ENCODE data around the gene MATN3. TPM values are rescaled to one million over a fixed set of nuclear protein-coding genes. Genes with fewer than 3 reads are reported as not detected.

The MATN3 gene
- total RNA-seq, 1 donor from 2014 or later = 0.45 TPM

DNA sequence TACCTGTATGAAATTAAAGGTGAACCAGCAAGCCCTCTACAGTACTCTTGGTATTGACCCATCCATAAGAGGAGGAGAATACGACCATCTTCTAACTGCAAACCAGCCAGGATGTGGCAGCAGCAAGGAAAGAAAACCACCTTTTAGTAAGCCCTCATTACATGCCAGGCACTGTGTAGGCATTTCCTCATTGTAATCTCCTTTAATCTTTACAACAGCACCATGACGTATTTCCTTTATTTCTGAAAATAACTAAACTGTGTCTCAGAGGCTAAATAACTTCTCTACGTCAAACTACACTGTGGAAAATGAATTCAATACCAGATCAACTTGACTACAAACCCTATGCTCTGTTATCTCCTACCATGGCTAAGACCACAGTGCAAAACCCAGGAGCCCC lies 40.8 kb downstream of the MATN3 start:
- H3F3A ChIP-seq (ENCODE audit: low read depth) = no peaks in the 10 kb centered on the region
- no peak overlapping the region for H3K9ac ChIP-seq
- H3K27ac ChIP-seq = no peak overlapping the region
- H3K79me2 ChIP-seq (ENCODE audit: low read depth) = no peaks in the 10 kb centered on the region
- no peaks in the 10 kb centered on the region for H3K27me3 Mint-ChIP-seq (ENCODE audit: insufficient read depth, low read depth)
- no peaks in the 10 kb centered on the region for H3K27me3 ChIP-seq
- DNase-seq (ENCODE audit: low spot score) = no peak
- no peaks in the 10 kb centered on the region for H3K9me3 Mint-ChIP-seq
- H3K4me3 ChIP-seq = no peak overlapping the region
- H3K36me3 ChIP-seq = peaks cover 32% of the 10 kb centered on the region
- no peaks in the 10 kb centered on the region for H4K20me1 ChIP-seq (ENCODE audit: low read depth)
- no peaks in the 10 kb centered on the region for H3K4me1 ChIP-seq
- no peaks in the 10 kb centered on the region for H3K9me3 ChIP-seq (ENCODE audit: low read depth)
- H3K36me3 Mint-ChIP-seq = peaks cover 19% of the 10 kb centered on the region
- no peak overlapping the region for H3K27ac Mint-ChIP-seq
- no peak overlapping the region for H3K4me2 ChIP-seq
- no peak overlapping the region for H2AFZ ChIP-seq (replicated peaks)
- TF ChIP-seq EZH2 (IDR thresholded peaks at IDR 0.05) = no peak
- TF ChIP-seq CTCF (IDR thresholded peaks at IDR 0.05) = no peak
- TF ChIP-seq EZH2phosphoT487 (IDR thresholded peaks at IDR 0.05) = no peak
- no peaks in the 10 kb centered on the region for H3K4me1 Mint-ChIP-seq
- no peak overlapping the region for H3K4me3 Mint-ChIP-seq

GRCh38 chr2:19963386-19963785 lies 49.1 kb downstream of the MATN3 start:
- Histone ChIP-seq H3K36me3 (peaks cover 4% of the 10 kb centered on the region), H3K27ac (no peak overlapping the region), H2AFZ (replicated peaks) (no peak overlapping the region), H3K4me1 (no peaks in the 10 kb centered on the region), H3K79me2 (ENCODE audit: low read depth) (no peaks in the 10 kb centered on the region), H3F3A (ENCODE audit: low read depth) (peaks cover 24% of the 10 kb centered on the region), H3K4me3 (no peak overlapping the region), H3K9ac (no peak overlapping the region), H3K27me3 (no peaks in the 10 kb centered on the region), H4K20me1 (ENCODE audit: low read depth) (no peaks in the 10 kb centered on the region), H3K9me3 (ENCODE audit: low read depth) (no peaks in the 10 kb centered on the region), H3K4me2 (no peak overlapping the region)
- Mint-ChIP-seq H3K4me1 (no peaks in the 10 kb centered on the region), H3K36me3 (peaks cover 9% of the 10 kb centered on the region), H3K27ac (no peak overlapping the region), H3K4me3 (no peak overlapping the region), H3K27me3 (ENCODE audit: insufficient read depth, low read depth) (no peaks in the 10 kb centered on the region), H3K9me3 (no peaks in the 10 kb centered on the region)
- TF ChIP-seq EZH2phosphoT487 (IDR thresholded peaks at IDR 0.05) (no peak), EZH2 (IDR thresholded peaks at IDR 0.05) (no peak), CTCF (IDR thresholded peaks at IDR 0.05) (no peak)
- no peak for DNase-seq (ENCODE audit: low spot score)

DNA sequence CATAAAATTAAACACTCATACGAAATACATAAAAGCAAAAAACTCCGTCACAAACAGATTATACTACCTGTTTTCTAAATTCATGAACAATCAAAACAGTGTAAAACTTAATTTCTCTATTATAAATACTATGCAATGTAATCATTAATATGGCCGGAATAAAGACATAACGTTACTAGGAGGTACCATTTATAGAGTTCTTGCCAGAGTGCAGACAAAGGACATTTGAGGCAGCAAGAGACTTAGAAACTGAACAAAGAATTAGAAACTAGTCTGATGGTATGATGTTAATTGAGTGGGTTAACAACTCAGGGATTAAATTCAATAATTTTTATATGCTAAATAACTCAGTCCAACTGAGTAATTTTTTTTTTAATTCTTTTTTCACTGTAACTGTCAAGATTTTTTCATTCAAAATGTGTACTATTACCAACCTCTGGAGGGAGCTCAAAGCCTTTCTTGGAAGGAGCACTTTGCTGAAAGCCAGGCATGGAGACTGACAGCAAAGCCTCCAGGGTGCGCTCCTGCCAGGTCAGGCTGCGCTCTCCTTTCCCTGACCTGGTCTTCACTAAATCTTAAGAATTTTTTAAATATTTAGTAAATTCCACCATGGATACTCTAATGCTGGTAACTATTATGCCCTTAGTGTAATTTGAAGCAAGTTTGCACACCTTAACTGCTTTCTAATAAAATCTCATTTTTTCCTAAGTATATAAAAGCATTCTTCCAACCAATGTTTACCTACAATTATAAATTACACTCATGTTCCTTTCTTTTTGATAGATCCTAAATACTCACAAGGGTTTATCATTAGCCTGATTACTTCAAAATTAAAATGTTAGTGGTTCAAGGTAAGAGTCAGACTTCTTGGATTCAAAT lies 56.7 kb downstream of the MATN3 start:
- H2AFZ ChIP-seq (replicated peaks) = no peak overlapping the region
- H3K4me3 Mint-ChIP-seq = no peak overlapping the region
- H3K27ac ChIP-seq = no peak overlapping the region
- H3K27ac Mint-ChIP-seq = no peak overlapping the region
- H3F3A ChIP-seq (ENCODE audit: low read depth) = peaks cover 19% of the 10 kb centered on the region
- peak; percentile 86 for DNase-seq (ENCODE audit: low spot score)
- no peaks in the 10 kb centered on the region for H3K36me3 ChIP-seq
- no peak overlapping the region for H3K9ac ChIP-seq
- peaks cover 2% of the 10 kb centered on the region for H3K4me1 Mint-ChIP-seq
- no peaks in the 10 kb centered on the region for H3K9me3 ChIP-seq (ENCODE audit: low read depth)
- peaks cover 6% of the 10 kb centered on the region for H3K36me3 Mint-ChIP-seq
- TF ChIP-seq EZH2phosphoT487 (IDR thresholded peaks at IDR 0.05) (no peak), CTCF (IDR thresholded peaks at IDR 0.05) (peak; percentile 90), EZH2 (IDR thresholded peaks at IDR 0.05) (no peak)
- no peaks in the 10 kb centered on the region for H3K79me2 ChIP-seq (ENCODE audit: low read depth)
- no peaks in the 10 kb centered on the region for H3K9me3 Mint-ChIP-seq
- no peaks in the 10 kb centered on the region for H3K27me3 ChIP-seq
- H4K20me1 ChIP-seq (ENCODE audit: low read depth) = no peaks in the 10 kb centered on the region
- H3K4me2 ChIP-seq = no peak overlapping the region
- no peak overlapping the region for H3K4me3 ChIP-seq
- no peaks in the 10 kb centered on the region for H3K4me1 ChIP-seq
- no peaks in the 10 kb centered on the region for H3K27me3 Mint-ChIP-seq (ENCODE audit: insufficient read depth, low read depth)
